Heart right ventricle (tissue), 16 donors: ENCODE results near the gene EHMT1. TPM values are rescaled to one million over a fixed set of nuclear protein-coding genes. Genes with fewer than 3 reads are reported as not detected.

Experiments
- ATAC-seq, 8 donors: fragments of 200-7000 bp; cut with Tn5 transposase; one replicate each; pipeline ENCODE4 v1.9.1; 2020; ENCODE audit warnings: mild to moderate bottlenecking in 8 of 8, moderate library complexity in 8 of 8, moderate number of reproducible peaks in 1 of 8
- DNase-seq, 2 donors: peaks; one replicate each; pipeline ENCODE4 v3.0.0-alpha.2; 2020
- H3K27ac ChIP-seq, 10 donors: fragments of 200-600 bp; sonication (generic) in 2 of 10; one replicate each; pipeline versions ENCODE4 v1.5.0 to v1.8.0; 2020 to 2022; ENCODE audit warnings: mild to moderate bottlenecking in 3 of 10
- H3K27me3 ChIP-seq, 7 donors: fragments of 200-600 bp; one replicate each; pipeline ENCODE4 v1.8.0; 2021 to 2022; ENCODE audit warnings: mild to moderate bottlenecking in 2 of 7
- H3K36me3 ChIP-seq, 9 donors: fragments of 200-600 bp; sonication (generic) in 1 of 9; one replicate each; pipeline versions ENCODE4 v1.5.0 to v1.8.0; 2020 to 2022; ENCODE audit warnings: mild to moderate bottlenecking in 2 of 9
- H3K4me1 ChIP-seq, 9 donors: fragments of 200-600 bp; sonication (generic) in 1 of 9; one replicate each; pipeline versions ENCODE4 v1.5.0 to v1.8.0; 2020 to 2022; ENCODE audit warnings: mild to moderate bottlenecking in 4 of 9
- H3K4me3 ChIP-seq, 10 donors: fragments of 200-600 bp; sonication (generic) in 2 of 10; one replicate each; pipeline versions ENCODE4 v1.5.0 to v1.8.0; 2020 to 2022; ENCODE audit warnings: mild to moderate bottlenecking in 7 of 10, moderate library complexity in 2 of 10
- H3K9me3 ChIP-seq, 11 donors: fragments of 200-600 bp in 10 of 11; sonication (generic) in 2 of 11; one replicate each; pipeline versions ENCODE4 v1.5.0 to v1.8.0; 2013 to 2022; ENCODE audit warnings: mild to moderate bottlenecking in 2 of 11, control low read depth in 1 of 11, moderate library complexity in 1 of 11
- WGBS, 2 donors: extraction: QIAGEN DNeasy Blood & Tissue Kit; methylation state at CpG; one replicate each; pipeline ENCODE4 v1.1.7; 2013; ENCODE audit warnings: inconsistent platforms in 1 of 2; 5-methylcytosine and 5-hydroxymethylcytosine counted together
- intact Hi-C, 10 donors: fragments of 100-400 bp; cut with DNase I; formaldehyde crosslinking; loops; one replicate each; pipeline versions ENCODE4 v1.11.1 to v1.14.2; 2022
- polyA plus RNA-seq, 2 donors: library from polyadenylated mRNA; stranded (reverse); fragments of 200-250 nt; gene quantifications; one replicate each; pipeline ENCODE4 v1.2.3, GENCODE V29; 2013
- total RNA-seq, 10 donors: library from RNA; stranded (reverse); fragmentation: NEBNext Ultra II Directional in 3 of 10; extraction: Animal tissue kit (Norgen Biotek cat#: 25700) in 3 of 10; gene quantifications; one replicate each; pipeline versions ENCODE4 v1.2.1 to v1.2.4, GENCODE V29; 2021 to 2023
- TF ChIP-seq, protein P1 (sequence below), 9 donors: fragments of 200-600 bp; sonication (generic) in 2 of 9; IDR thresholded peaks; one replicate each; pipeline versions ENCODE4 v1.5.0 to v1.8.0; 2021 to 2022; ENCODE audit warnings: antibody characterized with exemption in 9 of 9, mild to moderate bottlenecking in 5 of 9, moderate library complexity in 1 of 9
- donor health status: Arrhythmogenic right ventricular cardiomyopathy.
- donor health status: ischemic (EF 13 %, LVEDD 7.1; RV severe dilation, severe dysfunction).
- donor health status: healthy with polysubstance abuse.
- donor health status: DM: no; HTN: yes; CAD: no.
- donor health status: DM: no; HTN: no; CAD: no.
- donor health status: ischemic (EF 25% LVEDD 6.9; RV normal size, moderate dysfunction).
- donor health status: ischemic (EF 25% LVEDD 5.7; RV mildly dilated, moderate dysfunction).
- donor health status: healthy.
- donor health status: DM: yes; HTN: yes; CAD: no.
- donor health status: Ischemic cardiomyopathy.
- donor health status: ischemic (EF 35%, LVEDD 5.7; RV mildly dilated, moderate dysfunction).
- donor health status: nonischemic (EF 11% LVEDD 7.7; RV severe dilation, severe dysfunction).
- donor health status: DM: yes; HTN: yes; CAD: no.
- donor health status: PGD.
- donor health status: ischemic (EF 29% LVEDD 5.4; RV normal size, mild dysfunction).
- donor health status: nonischemic (EF 23%, LVEDD 6.1; RV moderate dilation, normal function).

Gene EHMT1
- total and polyA plus RNA-seq, 12 donors = 19.6 to 45.1 (median 31.1) TPM

DNA sequence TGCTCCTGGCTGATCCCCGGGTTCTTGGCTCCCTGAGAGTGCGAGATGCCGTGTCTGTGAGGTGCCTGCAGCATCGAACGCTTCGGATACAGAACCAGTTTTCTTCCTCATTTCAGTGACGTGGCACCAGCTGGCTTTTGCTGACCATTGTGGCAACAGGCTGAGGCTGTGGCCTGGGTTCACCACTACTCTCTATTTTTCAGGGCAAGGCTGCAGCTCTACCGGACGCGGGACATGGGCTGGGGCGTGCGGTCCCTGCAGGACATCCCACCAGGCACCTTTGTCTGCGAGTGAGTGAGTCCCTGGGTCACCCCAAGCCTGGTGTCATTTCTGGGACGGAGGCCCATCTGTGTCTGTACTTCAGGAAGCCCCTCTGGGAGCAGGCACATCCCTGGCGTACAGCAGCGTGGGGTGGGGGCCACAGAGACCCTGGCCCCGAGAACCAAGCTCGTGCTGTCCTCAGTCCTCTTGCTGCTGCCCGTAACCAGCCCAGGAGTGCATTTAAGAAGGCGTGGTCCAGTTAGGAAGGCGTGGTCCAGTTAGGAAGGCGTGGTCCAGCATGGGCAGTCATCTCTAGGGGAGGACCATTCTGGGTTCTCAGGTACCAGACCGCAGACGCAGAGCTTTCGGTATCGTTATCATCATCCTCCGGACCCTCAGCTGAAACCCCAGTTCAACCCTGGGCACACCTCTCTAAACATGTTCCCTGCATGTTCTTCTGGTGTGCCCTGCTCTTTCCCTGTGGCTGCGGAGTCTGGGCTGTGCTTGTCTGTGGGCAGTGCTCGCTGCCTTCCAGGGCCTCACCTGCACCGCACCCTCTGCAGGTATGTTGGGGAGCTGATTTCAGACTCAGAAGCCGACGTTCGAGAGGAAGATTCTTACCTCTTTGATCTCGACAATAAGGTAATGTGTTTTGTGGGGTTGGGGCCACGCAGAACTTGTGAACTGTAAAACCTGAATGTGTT, 198.7 kb downstream of the EHMT1 start:
- DNase-seq (no peak), ATAC-seq (no peak)
- WGBS, 2 donors = 98 to 99% methylated on average over 35 of the region's 35 CpGs
- H3K36me3 ChIP-seq = peaks cover 0 to 90% (median 69%) of the 10 kb centered on the region in 9 donors
- intact Hi-C loops = no loop called here
- no peaks in the 10 kb centered on the region for H3K27me3 ChIP-seq
- TF ChIP-seq, protein P1, sequence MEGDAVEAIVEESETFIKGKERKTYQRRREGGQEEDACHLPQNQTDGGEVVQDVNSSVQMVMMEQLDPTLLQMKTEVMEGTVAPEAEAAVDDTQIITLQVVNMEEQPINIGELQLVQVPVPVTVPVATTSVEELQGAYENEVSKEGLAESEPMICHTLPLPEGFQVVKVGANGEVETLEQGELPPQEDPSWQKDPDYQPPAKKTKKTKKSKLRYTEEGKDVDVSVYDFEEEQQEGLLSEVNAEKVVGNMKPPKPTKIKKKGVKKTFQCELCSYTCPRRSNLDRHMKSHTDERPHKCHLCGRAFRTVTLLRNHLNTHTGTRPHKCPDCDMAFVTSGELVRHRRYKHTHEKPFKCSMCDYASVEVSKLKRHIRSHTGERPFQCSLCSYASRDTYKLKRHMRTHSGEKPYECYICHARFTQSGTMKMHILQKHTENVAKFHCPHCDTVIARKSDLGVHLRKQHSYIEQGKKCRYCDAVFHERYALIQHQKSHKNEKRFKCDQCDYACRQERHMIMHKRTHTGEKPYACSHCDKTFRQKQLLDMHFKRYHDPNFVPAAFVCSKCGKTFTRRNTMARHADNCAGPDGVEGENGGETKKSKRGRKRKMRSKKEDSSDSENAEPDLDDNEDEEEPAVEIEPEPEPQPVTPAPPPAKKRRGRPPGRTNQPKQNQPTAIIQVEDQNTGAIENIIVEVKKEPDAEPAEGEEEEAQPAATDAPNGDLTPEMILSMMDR (IDR thresholded peaks at IDR 0.05) = no peak
- H3K4me1 ChIP-seq = no peaks in the 10 kb centered on the region
- peaks cover 0 to 17% (median 5%) of the 10 kb centered on the region in 11 donors for H3K9me3 ChIP-seq
- H3K4me3 ChIP-seq = no peak overlapping the region
- no peak overlapping the region for H3K27ac ChIP-seq

DNA sequence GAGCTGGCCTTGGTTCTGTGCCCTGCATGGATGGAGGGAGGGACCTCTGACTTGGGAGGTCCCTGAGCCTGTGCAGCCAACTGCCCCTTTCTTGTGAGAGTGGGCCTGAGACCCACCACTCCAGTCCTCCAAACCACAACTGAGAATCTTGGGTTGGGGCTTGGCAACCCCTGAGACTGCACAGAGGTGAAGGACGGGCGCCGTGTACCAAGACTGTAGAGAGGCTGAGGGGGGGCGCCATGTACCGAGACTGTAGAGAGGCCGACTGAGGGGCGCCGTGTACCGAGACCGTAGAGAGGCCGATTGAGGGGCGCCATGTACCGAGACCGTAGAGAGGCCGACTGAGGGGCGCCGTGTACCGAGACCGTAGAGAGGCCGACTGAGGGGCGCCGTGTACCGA, 199.5 kb downstream of the EHMT1 start:
- 96 to 98% methylated on average over 13 to 14 of the region's 23 CpGs for WGBS, 2 donors
- DNase-seq = no peak
- ATAC-seq = no peak
- H3K36me3 ChIP-seq = peaks cover 0 to 89% (median 63%) of the 10 kb centered on the region in 9 donors
- intact Hi-C loops = no loop called here
- H3K27me3 ChIP-seq = no peaks in the 10 kb centered on the region
- TF ChIP-seq, protein P1 (IDR thresholded peaks at IDR 0.05) = no peak
- H3K27ac ChIP-seq = no peak overlapping the region
- no peaks in the 10 kb centered on the region for H3K4me1 ChIP-seq
- H3K9me3 ChIP-seq = peaks cover 0 to 17% (median 5%) of the 10 kb centered on the region in 11 donors
- H3K4me3 ChIP-seq = no peak overlapping the region

DNA sequence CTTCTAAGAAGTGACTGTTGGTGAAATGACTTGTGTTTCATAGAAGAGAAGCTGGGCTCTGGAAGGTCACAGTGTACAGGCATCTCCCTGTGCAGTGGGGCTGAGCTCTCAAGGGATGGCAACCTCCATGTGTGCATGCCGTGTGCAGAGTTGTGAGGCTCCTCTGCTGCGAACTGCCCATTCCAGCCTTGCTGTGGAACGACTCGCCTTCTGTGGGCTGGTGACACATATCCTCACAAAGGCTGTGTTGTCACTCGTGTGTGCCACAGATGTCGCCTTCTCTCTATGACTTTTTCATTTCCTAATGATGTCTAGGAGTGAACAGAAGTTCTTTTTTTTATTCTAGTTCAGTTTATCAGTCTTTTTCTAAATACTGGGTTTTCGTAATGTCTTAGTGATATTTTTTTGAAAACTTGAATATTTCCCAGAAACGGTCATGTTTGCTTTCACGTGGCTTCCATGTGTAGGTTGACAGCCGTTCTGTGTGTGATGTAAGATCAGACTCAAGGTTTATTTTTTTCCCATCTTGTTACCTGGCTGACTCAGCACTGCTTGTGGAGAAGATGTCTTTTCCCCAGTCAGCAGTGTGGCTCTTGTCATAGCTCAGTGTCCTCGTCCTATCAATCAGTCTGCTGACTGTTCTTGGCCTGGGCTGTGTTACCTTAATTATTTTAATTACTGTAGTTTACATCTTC, 201.5 kb downstream of the EHMT1 start:
- Histone ChIP-seq H3K36me3 (peaks cover 0 to 89% (median 58%) of the 10 kb centered on the region in 9 donors), H3K4me3 (no peak overlapping the region), H3K4me1 (no peaks in the 10 kb centered on the region), H3K9me3 (peaks cover 0 to 17% (median 5%) of the 10 kb centered on the region in 11 donors), H3K27ac (no peak overlapping the region), H3K27me3 (no peaks in the 10 kb centered on the region)
- DNase-seq = no peak
- TF ChIP-seq, protein P1 (IDR thresholded peaks at IDR 0.05) = no peak
- intact Hi-C loops = no loop called here
- WGBS, 2 donors = 95 to 99% methylated on average over 11 of the region's 11 CpGs
- peak in 1 of 8 donors; percentile 42 for ATAC-seq

DNA sequence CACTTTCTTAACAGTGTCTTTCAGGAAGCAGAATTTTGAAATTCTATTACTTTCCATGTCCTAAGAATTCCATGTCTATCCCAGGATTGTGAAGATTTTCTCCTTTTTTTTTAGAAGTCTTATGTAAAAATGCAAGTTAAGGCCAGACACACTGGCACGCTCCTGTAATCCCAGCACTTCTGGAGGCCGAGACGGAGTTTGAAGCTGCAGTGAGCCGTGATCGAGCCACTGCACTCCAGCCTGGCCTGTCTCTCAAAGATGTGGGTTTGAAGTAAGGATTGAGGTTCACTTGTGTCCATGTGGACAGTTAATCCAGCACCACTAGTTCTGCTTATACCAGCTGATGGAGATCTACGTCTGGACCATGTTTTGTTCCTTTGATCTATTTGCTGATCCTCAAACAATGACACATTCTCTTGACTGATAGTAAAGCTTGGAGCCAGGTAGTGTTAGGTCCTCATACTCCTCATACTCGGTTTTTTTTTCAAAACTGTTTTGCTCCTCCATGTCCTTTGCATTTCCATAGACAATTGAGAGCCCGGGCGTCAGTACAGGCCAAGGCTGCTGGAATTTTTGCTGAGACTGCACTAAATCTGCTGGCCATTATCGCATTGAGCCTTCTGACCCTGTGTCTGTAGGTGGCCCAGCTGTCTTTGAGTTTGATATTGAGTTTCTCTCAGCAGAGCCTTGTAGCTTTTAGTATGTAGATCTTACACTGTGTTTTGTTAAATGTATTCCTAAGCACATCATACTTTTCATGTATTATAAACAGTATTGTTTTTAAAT, 205.4 kb downstream of the EHMT1 start:
- DNase-seq (no peak), ATAC-seq (no peak)
- TF ChIP-seq, protein P1 (IDR thresholded peaks at IDR 0.05) = no peak
- H3K36me3 ChIP-seq = peaks cover 0 to 89% (median 48%) of the 10 kb centered on the region in 9 donors
- peaks cover 0 to 17% (median 5%) of the 10 kb centered on the region in 11 donors for H3K9me3 ChIP-seq
- H3K4me3 ChIP-seq = no peak overlapping the region
- no peaks in the 10 kb centered on the region for H3K4me1 ChIP-seq
- no peak overlapping the region for H3K27ac ChIP-seq
- intact Hi-C loops = no loop called here
- WGBS, 2 donors = 95 to 96% methylated on average over 10 of the region's 10 CpGs
- no peaks in the 10 kb centered on the region for H3K27me3 ChIP-seq
